SK-N-DZ (cell line): ENCODE results near the gene CHIT1.

Experiments
- DNase-seq: peaks from one replicate; pipeline ENCODE4 v3.0.0-alpha.2; 2015; ENCODE audit warnings: low spot score

The CHIT1 gene

GRCh38 chr1:203175827-203176241, 53.6 kb downstream of the CHIT1 start:
- DNase-seq = no peak

- DNase-seq = no peak
Observed at GRCh38 chr1:203175237-203175826, 54.1 kb downstream of the CHIT1 start, which contains the start of gene MYBPH. Gene MYBPH (minus strand): TSS chr1:203175826. CDS start chr1:203175755, 71 bp downstream.

- DNase-seq = no peak
Observed at GRCh38 chr1:203174324-203174985, 55.0 kb downstream of the CHIT1 start.

GRCh38 chr1:203173566-203173965, 55.9 kb downstream of the CHIT1 start:
- peak; percentile 24 for DNase-seq

GRCh38 chr1:203173011-203173555, 56.4 kb downstream of the CHIT1 start:
- DNase-seq = no peak

GRCh38 chr1:203172184-203173010, 57.1 kb downstream of the CHIT1 start:
- DNase-seq = peak; percentile 22

GRCh38 chr1:203171341-203172183, 57.9 kb downstream of the CHIT1 start:
- DNase-seq = no peak

GRCh38 chr1:203170625-203171330, 58.7 kb downstream of the CHIT1 start:
- DNase-seq = no peak

- DNase-seq = no peak
Observed at GRCh38 chr1:203169770-203170520, 59.5 kb downstream of the CHIT1 start.

GRCh38 chr1:203168991-203169390, 60.5 kb downstream of the CHIT1 start:
- no peak for DNase-seq

GRCh38 chr1:203168256-203168786, 61.2 kb downstream of the CHIT1 start:
- DNase-seq = no peak

- DNase-seq = no peak
Observed at GRCh38 chr1:203167913-203168200, 61.6 kb downstream of the CHIT1 start.

GRCh38 chr1:203167026-203167912, 62.2 kb downstream of the CHIT1 start:
- no peak for DNase-seq

- no peak for DNase-seq
Observed at GRCh38 chr1:203166192-203166940, 63.1 kb downstream of the CHIT1 start.
